Measurements from ENCODE around the gene HSD3B2. TPM values are rescaled to one million over a fixed set of nuclear protein-coding genes. Genes with fewer than 3 reads are reported as not detected.
A peak's percentile ranks its signal among the peaks of the same experiment; 100 is the strongest.

Gene HSD3B2
- total RNA-seq, 1 experiment from 2014 or later = not detected

DNA sequence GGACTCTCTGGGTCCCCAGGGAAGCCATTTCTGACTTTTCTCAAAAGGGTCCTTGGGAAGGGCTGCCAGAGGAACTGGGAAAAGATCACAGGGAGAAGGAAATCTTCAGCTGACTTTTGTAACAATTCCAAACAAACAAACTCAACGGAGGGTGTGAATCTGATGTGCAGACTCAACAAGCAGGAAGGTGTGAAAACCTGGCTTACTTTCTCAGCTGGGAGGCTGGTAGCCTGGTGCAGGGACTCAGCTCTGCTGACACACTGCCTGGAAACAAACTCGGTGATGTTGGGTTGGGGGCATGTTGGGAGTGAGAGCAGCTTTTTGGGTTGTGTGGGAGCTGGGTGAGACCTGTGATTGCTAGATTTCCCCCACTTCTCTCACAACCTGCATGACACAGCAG is 10.2 kb upstream of the HSD3B2 start:
- peaks cover 0 to 10% of the 10 kb centered on the region in 2 experiments; a peak in 4 of 5 replicates for H3K9me3 Mint-ChIP-seq

More for the DNA sequence above, 10.2 kb upstream of the HSD3B2 start:
- no peaks in the 10 kb centered on the region; a peak in 1 of 7 replicates for H3K36me3 Mint-ChIP-seq (ENCODE audit: insufficient read depth in 1 of 3, low read depth in 3 of 3)
- no peaks in the 10 kb centered on the region for H3K79me2 ChIP-seq (ENCODE audit: insufficient read depth, low read length)
- H3K23me2 ChIP-seq (ENCODE audit: insufficient read length, low read depth, low read length, poor library complexity, severe bottlenecking) = no peaks in the 10 kb centered on the region
- no peak overlapping the region for H3K14ac ChIP-seq (ENCODE audit: insufficient read depth, low read length)
- no peak overlapping the region for H4K91ac ChIP-seq (ENCODE audit: insufficient read length, low read depth, low read length)
- H3K27ac ChIP-seq (ENCODE audit: insufficient read length, low read depth, low read length) = no peak overlapping the region
- no peaks in the 10 kb centered on the region for H3K79me1 ChIP-seq (ENCODE audit: insufficient read depth, low read depth, low read length, poor library complexity, severe bottlenecking)
- no CpG with 5 or more reads among the region's 2 CpGs for WGBS (ENCODE audit: extremely low coverage, insufficient read length, low lambda C conversion rate)
- no peak overlapping the region for H3K4me3 Mint-ChIP-seq
- TF ChIP-seq, protein P1, sequence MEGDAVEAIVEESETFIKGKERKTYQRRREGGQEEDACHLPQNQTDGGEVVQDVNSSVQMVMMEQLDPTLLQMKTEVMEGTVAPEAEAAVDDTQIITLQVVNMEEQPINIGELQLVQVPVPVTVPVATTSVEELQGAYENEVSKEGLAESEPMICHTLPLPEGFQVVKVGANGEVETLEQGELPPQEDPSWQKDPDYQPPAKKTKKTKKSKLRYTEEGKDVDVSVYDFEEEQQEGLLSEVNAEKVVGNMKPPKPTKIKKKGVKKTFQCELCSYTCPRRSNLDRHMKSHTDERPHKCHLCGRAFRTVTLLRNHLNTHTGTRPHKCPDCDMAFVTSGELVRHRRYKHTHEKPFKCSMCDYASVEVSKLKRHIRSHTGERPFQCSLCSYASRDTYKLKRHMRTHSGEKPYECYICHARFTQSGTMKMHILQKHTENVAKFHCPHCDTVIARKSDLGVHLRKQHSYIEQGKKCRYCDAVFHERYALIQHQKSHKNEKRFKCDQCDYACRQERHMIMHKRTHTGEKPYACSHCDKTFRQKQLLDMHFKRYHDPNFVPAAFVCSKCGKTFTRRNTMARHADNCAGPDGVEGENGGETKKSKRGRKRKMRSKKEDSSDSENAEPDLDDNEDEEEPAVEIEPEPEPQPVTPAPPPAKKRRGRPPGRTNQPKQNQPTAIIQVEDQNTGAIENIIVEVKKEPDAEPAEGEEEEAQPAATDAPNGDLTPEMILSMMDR (conservative IDR thresholded peaks at IDR 0.05) = no peak
- H2AK5ac ChIP-seq (ENCODE audit: insufficient read length, low read length) = no peak overlapping the region
- no peak overlapping the region for H2AFZ ChIP-seq (ENCODE audit: low read length)
- no peak overlapping the region for H3K18ac ChIP-seq (ENCODE audit: insufficient read length, low read depth, low read length)
- H3K4me1 ChIP-seq (ENCODE audit: insufficient read depth, low read length) = no peaks in the 10 kb centered on the region
- H2BK15ac ChIP-seq (ENCODE audit: low read depth, low read length) = no peak overlapping the region
- no peaks in the 10 kb centered on the region for H3K9me3 ChIP-seq (ENCODE audit: control insufficient read depth, low read depth, low read length)
- H3K27ac Mint-ChIP-seq = peak overlapping the region in 1 of 3 experiments; percentile 42; a peak in 1 of 7 replicates
- no peak overlapping the region for H3K4ac ChIP-seq (ENCODE audit: low read depth, low read length)
- DNase-seq = no peak
- H3K27me3 Mint-ChIP-seq (ENCODE audit: low read depth) = peaks cover 20% of the 10 kb centered on the region
- H2BK5ac ChIP-seq (ENCODE audit: insufficient read length, low read length) = no peak overlapping the region
- no peak overlapping the region for H3K23ac ChIP-seq (ENCODE audit: insufficient read length, low read depth, low read length)
- H3K4me2 ChIP-seq (ENCODE audit: insufficient read depth, insufficient read length, low read length) = no peak overlapping the region
- no peaks in the 10 kb centered on the region for H3K4me1 Mint-ChIP-seq
- H3K56ac ChIP-seq (ENCODE audit: insufficient read length, low read depth, low read length) = no peak overlapping the region
- no peak overlapping the region for H4K8ac ChIP-seq (replicated peaks; ENCODE audit: insufficient read length, low read depth, low read length)
- no peak overlapping the region for H2BK12ac ChIP-seq (ENCODE audit: insufficient read length, low read depth, low read length)
- H2BK120ac ChIP-seq (ENCODE audit: low read depth, low read length, poor library complexity, severe bottlenecking) = no peak overlapping the region
- H4K20me1 ChIP-seq (ENCODE audit: control insufficient read depth, insufficient read depth, insufficient read length) = no peaks in the 10 kb centered on the region
- H2BK20ac ChIP-seq (ENCODE audit: low read depth, low read length, poor library complexity, severe bottlenecking) = no peak overlapping the region
- no peak overlapping the region for H3T11ph ChIP-seq (ENCODE audit: low read length)
- H3K27me3 ChIP-seq (ENCODE audit: insufficient read depth, low read length) = no peaks in the 10 kb centered on the region
- H4K5ac ChIP-seq (ENCODE audit: insufficient read length, low read depth, low read length) = no peak overlapping the region
- no peak overlapping the region for H3K9ac ChIP-seq (ENCODE audit: extremely low read depth, insufficient read length, low read length)
